ENCODE data around the gene PPM1B.

- no peak for TF ChIP-seq CTCF (IDR thresholded peaks at IDR 0.05)
- no peak for TF ChIP-seq POLR2A (IDR thresholded peaks at IDR 0.05)
Observed at GRCh38 chr2:44172576-44172975, 3.9 kb downstream of the PPM1B start.

All from body of pancreas (tissue), 4 donors.